Activated CD4-positive, alpha-beta memory T cell treated with anti-CD3 and anti-CD28 coated beads for 36 hours (primary cell): ENCODE results near the gene ORMDL1. TPM values are rescaled to one million over a fixed set of nuclear protein-coding genes. Genes with fewer than 3 reads are reported as not detected.
"Not testable (repeated sequence)": the region's sequence is repeated elsewhere in the genome, so short reads cannot be mapped to it uniquely, and the experiment has no call there.

Experiments
- CTCF ChIA-PET: fragments of 350-600 bp; sonication (Branson Sonifier 250); formaldehyde crosslinking; loops from one replicate; lab custom pipeline; 2021; ENCODE audit warnings: antibody characterized with exemption, inconsistent platforms; lab: Charles Lee
- POLR2A ChIA-PET: fragments of 350-600 bp; sonication (Branson Sonifier 250); formaldehyde crosslinking; loops from one replicate; lab custom pipeline; 2021; ENCODE audit warnings: antibody characterized with exemption; lab: Charles Lee
- DNase-seq: peaks from one replicate; pipeline ENCODE4 v3.0.0-alpha.2; 2020
- H3K27ac Mint-ChIP-seq: one replicate; pipeline ENCODE4 v1.8.0; 2021; ENCODE audit warnings: mixed read lengths
- H3K27me3 Mint-ChIP-seq: one replicate; pipeline ENCODE4 v1.8.0; 2021; ENCODE audit warnings: mixed read lengths
- H3K36me3 Mint-ChIP-seq: one replicate; pipeline ENCODE4 v1.8.0; 2021; ENCODE audit warnings: mixed read lengths
- H3K4me1 Mint-ChIP-seq: one replicate; pipeline ENCODE4 v1.8.0; 2021; ENCODE audit warnings: low read depth, mixed read lengths
- H3K4me3 Mint-ChIP-seq: one replicate; pipeline ENCODE4 v1.8.0; 2021; ENCODE audit warnings: mild to moderate bottlenecking, mixed read lengths
- H3K9me3 Mint-ChIP-seq: one replicate; pipeline ENCODE4 v1.8.0; 2021; ENCODE audit warnings: mixed read lengths
- intact Hi-C: fragments of 100-400 bp; cut with micrococcal nuclease; formaldehyde crosslinking; loops from one replicate; pipeline ENCODE4 v1.15.1; 2023
- total RNA-seq, 2 experiments: library from RNA; stranded (reverse); gene quantifications; one replicate each; pipeline ENCODE4 v1.2.3, GENCODE V29; 2021

ORMDL1 gene
- total RNA-seq, 2 experiments from 2014 or later = 47.0 to 49.8 TPM

- H3K4me3 Mint-ChIP-seq = no peak overlapping the region
- no peak for DNase-seq
- H3K27ac Mint-ChIP-seq = no peak overlapping the region
- ChIA-PET CTCF (interaction anchor here (0.7 to 3.5 kb wide), 11 partner anchors 9 to 321 kb away, joined by 3 to 34 read pairs (median 8); partner anchors contain the start of genes ANKAR and ASNSD1), POLR2A (interaction anchor here (0.7 to 2.5 kb wide), 2 partner anchors 20 to 106 kb away, joined by 3 to 20 read pairs; partner anchors contain the start of genes ORMDL1 and PMS1)
- peaks cover 9% of the 10 kb centered on the region for H3K4me1 Mint-ChIP-seq
- H3K27me3 Mint-ChIP-seq = no peaks in the 10 kb centered on the region
- peaks cover 8% of the 10 kb centered on the region for H3K36me3 Mint-ChIP-seq
- intact Hi-C loops = loop anchor here (1.0 to 5.0 kb wide), 2 partner anchors 184 to 768 kb away; partner anchors contain the start of genes NEMP2 and SLC40A1
- H3K9me3 Mint-ChIP-seq = no peaks in the 10 kb centered on the region
Measured at GRCh38 chr2:189763908-189764661, 20.1 kb downstream of the ORMDL1 start.

DNA sequence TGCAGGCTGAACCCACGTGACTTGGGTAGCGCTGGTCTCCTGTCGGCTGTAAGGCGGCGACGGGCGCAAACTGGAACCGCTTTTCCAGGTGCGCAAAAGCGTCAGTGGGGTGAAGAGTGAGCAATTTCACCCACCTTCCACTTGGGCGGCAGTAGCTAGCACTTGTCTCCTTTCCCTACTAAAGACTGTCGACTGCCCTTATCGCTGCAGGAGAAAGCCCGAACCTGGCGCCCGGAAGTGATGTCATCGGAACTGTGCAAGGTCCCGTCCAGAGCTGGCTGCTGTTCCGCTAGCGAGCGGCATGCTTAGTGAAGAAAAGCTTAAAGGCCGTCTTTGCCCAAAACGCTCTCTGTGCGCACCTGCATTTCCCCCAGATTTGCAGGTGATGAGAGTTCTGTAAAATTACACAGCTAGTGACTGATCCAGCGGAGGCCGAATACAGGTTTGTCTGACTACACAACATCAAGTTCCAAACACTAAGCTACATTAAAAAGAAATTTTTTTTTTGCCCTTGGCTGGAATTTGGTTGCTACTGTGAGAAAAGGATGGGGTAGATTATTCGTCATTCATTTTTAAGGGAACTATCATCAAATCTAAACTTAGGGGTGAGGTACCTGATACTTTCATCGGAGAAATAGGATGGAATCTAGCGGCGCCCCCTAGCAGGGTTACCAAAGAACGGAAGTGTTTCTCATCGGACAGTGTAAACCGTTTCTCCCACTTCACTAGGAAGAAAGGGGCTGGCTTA lies 21.4 kb downstream of the ORMDL1 start, which contains the start of gene OSGEPL1:
TSS of gene OSGEPL1 (minus strand) at position 242 of the 748 bp plus-strand sequence. CDS start 1,152 bp downstream, outside the sequence.
- POLR2A ChIA-PET = interaction anchor here (0.7 to 2.5 kb wide), 9 partner anchors 14 to 322 kb away, joined by 3 to 20 read pairs (median 4); partner anchors contain the start of genes ASNSD1, ORMDL1, PMS1 and WDR75
- peak; percentile 95 for DNase-seq
- CTCF ChIA-PET = interaction anchor here (0.6 to 3.5 kb wide), 32 partner anchors 10 to 972 kb away, joined by 3 to 34 read pairs (median 6); partner anchors contain the start of genes ANKAR, ASNSD1, ORMDL1 and PMS1
- no peaks in the 10 kb centered on the region for H3K9me3 Mint-ChIP-seq
- peaks cover 9% of the 10 kb centered on the region for H3K4me1 Mint-ChIP-seq
- H3K27ac Mint-ChIP-seq = peak within 1 kb of the TSS; percentile 96
- no peaks in the 10 kb centered on the region for H3K27me3 Mint-ChIP-seq
- intact Hi-C loops = loop anchor here (1.0 to 5.0 kb wide), 6 partner anchors 22 to 770 kb away; partner anchors contain the start of genes ANKAR, ASNSD1, NEMP2 and ORMDL1
- H3K36me3 Mint-ChIP-seq = peaks cover 8% of the 10 kb centered on the region
- peak within 1 kb of the TSS; percentile 91 for H3K4me3 Mint-ChIP-seq

- Mint-ChIP-seq H3K27me3 (no peaks in the 10 kb centered on the region), H3K4me1 (peaks cover 9% of the 10 kb centered on the region), H3K36me3 (peaks cover 7% of the 10 kb centered on the region), H3K27ac (peak overlapping the region; percentile 96), H3K9me3 (no peaks in the 10 kb centered on the region), H3K4me3 (peak overlapping the region; percentile 91)
- ChIA-PET CTCF (interaction anchor here (0.6 to 3.5 kb wide), 28 partner anchors 10 to 627 kb away, joined by 3 to 34 read pairs (median 6); partner anchors contain the start of genes ANKAR, ASNSD1, ORMDL1 and PMS1), POLR2A (interaction anchor here (0.8 to 2.5 kb wide), 9 partner anchors 14 to 322 kb away, joined by 3 to 20 read pairs (median 3); partner anchors contain the start of genes ASNSD1, ORMDL1, PMS1 and WDR75)
- no peak for DNase-seq
- intact Hi-C loops = loop anchor here (1.0 to 5.0 kb wide), 5 partner anchors 22 to 770 kb away; partner anchors contain the start of genes ANKAR, ASNSD1, NEMP2 and ORMDL1
Measured at GRCh38 chr2:189762229-189762550, 21.9 kb downstream of the ORMDL1 start.

DNA sequence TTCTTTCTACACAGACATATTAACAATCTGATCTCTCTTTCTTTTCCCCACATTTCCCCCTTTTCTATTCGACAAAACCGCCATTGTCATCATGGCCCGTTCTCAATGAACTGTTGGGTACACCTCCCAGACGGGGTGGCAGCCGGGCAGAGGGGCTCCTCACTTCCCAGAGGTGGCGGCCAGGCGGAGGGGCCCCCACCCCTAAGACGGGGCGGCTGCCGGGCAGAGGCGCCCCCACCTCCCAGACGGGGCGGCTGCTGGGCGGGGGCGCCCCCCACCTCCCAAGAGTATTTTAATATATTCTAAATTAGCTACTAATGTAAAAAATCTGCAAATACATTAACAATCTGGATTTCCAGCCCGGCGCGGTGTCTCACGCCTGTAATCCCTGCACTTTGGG lies 24.0 kb downstream of the ORMDL1 start:
- CTCF ChIA-PET = interaction anchor here (0.7 to 1.5 kb wide), 2 partner anchors 8 to 610 kb away, joined by 3 to 5 read pairs; no protein-coding TSS in a partner anchor
- POLR2A ChIA-PET, H3K4me3 Mint-ChIP-seq, DNase-seq, H3K27ac Mint-ChIP-seq, H3K27me3 Mint-ChIP-seq, H3K9me3 Mint-ChIP-seq, H3K4me1 Mint-ChIP-seq, H3K36me3 Mint-ChIP-seq: not testable (repeated sequence)
- intact Hi-C loops = loop anchor here (5.0 kb wide), 1 partner anchor 772 kb away; the partner anchor contains the start of gene NEMP2

DNA sequence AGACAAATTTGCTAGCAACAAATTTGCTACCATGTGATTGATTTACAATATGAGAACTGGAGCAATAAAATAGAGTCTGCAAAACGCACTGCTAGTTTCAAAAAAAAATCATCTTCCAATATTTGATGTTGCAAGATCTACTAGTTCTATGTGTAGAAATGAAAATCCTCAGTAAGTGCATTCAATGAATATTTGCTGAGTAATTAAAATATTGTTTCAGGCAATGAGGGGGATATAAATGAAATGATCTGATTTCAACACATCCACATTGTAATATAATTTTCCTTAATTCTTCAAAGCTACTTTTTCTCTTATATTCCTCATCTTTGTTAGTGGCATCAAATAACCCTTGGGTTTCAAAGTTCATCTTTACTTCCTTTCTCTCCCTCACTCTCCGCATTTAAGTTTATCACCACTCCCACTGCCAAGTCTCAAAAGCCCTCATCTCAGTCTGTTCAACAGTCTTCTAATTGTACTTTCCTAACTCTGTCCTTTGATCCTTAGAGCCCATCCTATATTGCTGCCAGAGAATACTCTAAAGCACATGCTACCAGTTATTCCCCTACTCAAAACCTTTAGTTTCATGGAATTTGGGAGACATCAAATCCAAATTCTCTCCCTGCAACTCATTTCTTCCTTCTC lies 27.7 kb downstream of the ORMDL1 start:
- DNase-seq = no peak
- H3K36me3 Mint-ChIP-seq = peaks cover 7% of the 10 kb centered on the region
- no peaks in the 10 kb centered on the region for H3K9me3 Mint-ChIP-seq
- H3K27me3 Mint-ChIP-seq = no peaks in the 10 kb centered on the region
- no peak overlapping the region for H3K27ac Mint-ChIP-seq
- CTCF ChIA-PET = interaction anchor here (1.0 kb wide), 1 partner anchor 96 kb away, joined by 4 read pairs; no protein-coding TSS in a partner anchor
- H3K4me3 Mint-ChIP-seq = no peak overlapping the region
- POLR2A ChIA-PET = no interaction called here
- intact Hi-C loops = no loop called here
- H3K4me1 Mint-ChIP-seq = no peaks in the 10 kb centered on the region

GRCh38 chr2:189751080-189751658 lies 33.0 kb downstream of the ORMDL1 start:
- ChIA-PET POLR2A (interaction anchor here (1.3 kb wide), 2 partner anchors 10 to 33 kb away, joined by 3 read pairs; partner anchors contain the start of gene ORMDL1), CTCF (interaction anchor here (0.7 to 1.9 kb wide), 20 partner anchors 10 to 521 kb away, joined by 3 to 11 read pairs (median 4); partner anchors contain the start of genes ASNSD1 and OSGEPL1)
- Mint-ChIP-seq H3K9me3 (no peaks in the 10 kb centered on the region), H3K27me3 (no peaks in the 10 kb centered on the region), H3K4me1 (no peaks in the 10 kb centered on the region), H3K36me3 (peaks cover 12% of the 10 kb centered on the region), H3K27ac (no peak overlapping the region), H3K4me3 (no peak overlapping the region)
- peak; percentile 45 for DNase-seq
- intact Hi-C loops = loop anchor here (2.0 to 5.0 kb wide), 2 partner anchors 41 to 320 kb away; no protein-coding TSS in a partner anchor

DNA sequence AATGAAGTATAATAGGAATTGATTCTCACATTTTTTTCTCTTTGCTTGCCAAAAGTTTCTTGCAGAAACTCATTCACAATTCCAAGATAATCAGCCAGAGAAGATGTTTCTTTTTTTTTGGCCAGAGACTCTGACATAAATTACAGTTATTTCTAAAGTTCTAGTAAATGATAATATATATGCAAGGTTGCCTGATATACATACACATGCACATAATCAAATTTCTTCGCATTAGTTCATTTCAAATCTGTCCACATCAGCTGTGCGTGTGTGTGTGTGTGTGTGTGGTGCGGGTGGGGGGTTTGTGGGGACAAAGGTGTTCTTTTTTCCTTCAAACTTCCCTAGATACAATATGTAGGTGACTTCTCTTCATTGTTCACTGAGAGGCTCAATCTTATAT lies 54.7 kb downstream of the ORMDL1 start:
- DNase-seq = no peak
- Mint-ChIP-seq H3K9me3 (no peaks in the 10 kb centered on the region), H3K4me1 (no peaks in the 10 kb centered on the region), H3K27ac (no peak overlapping the region), H3K27me3 (no peaks in the 10 kb centered on the region), H3K4me3 (no peak overlapping the region), H3K36me3 (no peaks in the 10 kb centered on the region)
- intact Hi-C loops = no loop called here
- CTCF ChIA-PET = no interaction called here
- POLR2A ChIA-PET = no interaction called here

DNA sequence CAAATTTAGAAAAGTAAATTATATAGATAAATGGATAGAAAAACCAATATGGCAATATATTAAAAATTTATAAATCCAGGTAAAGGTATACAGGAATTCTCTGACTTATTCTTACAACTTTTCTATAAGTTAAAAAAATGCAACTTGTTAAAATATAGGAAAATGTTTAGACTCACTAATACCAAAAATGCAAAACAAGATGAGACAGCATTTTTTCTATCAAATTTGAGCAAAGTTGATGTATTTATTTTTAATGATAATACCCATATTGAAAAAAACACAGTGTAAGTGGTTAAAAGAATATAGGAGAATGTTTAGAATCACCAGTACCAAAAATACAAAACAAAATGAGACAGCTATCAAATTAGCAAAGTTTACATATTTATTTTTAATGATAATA lies 57.3 kb downstream of the ORMDL1 start:
- peaks cover 13% of the 10 kb centered on the region for H3K4me1 Mint-ChIP-seq
- POLR2A ChIA-PET = no interaction called here

GRCh38 chr2:189726271-189726670 lies 57.9 kb downstream of the ORMDL1 start:
- no peak overlapping the region for H3K27ac Mint-ChIP-seq
- no peaks in the 10 kb centered on the region for H3K27me3 Mint-ChIP-seq
- ChIA-PET POLR2A (no interaction called here), CTCF (no interaction called here)
- peaks cover 13% of the 10 kb centered on the region for H3K4me1 Mint-ChIP-seq
- peaks cover 4% of the 10 kb centered on the region for H3K36me3 Mint-ChIP-seq
- DNase-seq = no peak
- no peaks in the 10 kb centered on the region for H3K9me3 Mint-ChIP-seq
- no peak overlapping the region for H3K4me3 Mint-ChIP-seq
- intact Hi-C loops = no loop called here

More for the DNA sequence above, 57.3 kb downstream of the ORMDL1 start:
- no peak for DNase-seq
- Mint-ChIP-seq H3K27ac (no peak overlapping the region), H3K36me3 (peaks cover 4% of the 10 kb centered on the region), H3K27me3 (no peaks in the 10 kb centered on the region), H3K9me3 (no peaks in the 10 kb centered on the region), H3K4me3 (no peak overlapping the region)
- intact Hi-C loops = no loop called here
- CTCF ChIA-PET = no interaction called here

DNA sequence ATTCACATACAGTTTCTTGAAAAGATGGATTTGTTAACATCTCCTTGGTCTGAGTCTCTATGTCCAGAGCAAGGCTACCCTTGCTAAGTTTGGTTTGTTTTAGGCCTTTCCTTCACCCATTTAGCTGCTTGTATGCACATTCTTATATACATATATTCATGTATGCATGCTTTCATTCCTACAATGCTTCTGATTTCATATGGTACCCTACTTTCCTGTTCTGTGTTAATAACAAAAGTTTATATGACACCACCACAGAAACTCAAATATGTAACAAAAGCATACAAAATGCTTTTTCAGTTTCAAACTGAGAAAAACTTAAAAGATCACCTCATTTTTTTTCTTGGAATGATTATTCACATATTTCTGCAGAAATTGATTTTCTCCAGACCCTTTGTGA lies 60.9 kb downstream of the ORMDL1 start:
- no peak overlapping the region for H3K27ac Mint-ChIP-seq
- H3K27me3 Mint-ChIP-seq = no peaks in the 10 kb centered on the region
- intact Hi-C loops = loop anchor here (1.0 kb wide), 2 partner anchors 61 to 95 kb away; partner anchors contain the start of genes ORMDL1 and PMS1
- H3K9me3 Mint-ChIP-seq = no peaks in the 10 kb centered on the region
- DNase-seq = no peak
- H3K4me1 Mint-ChIP-seq = peaks cover 13% of the 10 kb centered on the region
- CTCF ChIA-PET = interaction anchor here (0.7 to 1.5 kb wide), 3 partner anchors 40 to 62 kb away, joined by 3 to 6 read pairs (median 3); no protein-coding TSS in a partner anchor
- peaks cover 5% of the 10 kb centered on the region for H3K36me3 Mint-ChIP-seq
- POLR2A ChIA-PET = no interaction called here
- H3K4me3 Mint-ChIP-seq = no peak overlapping the region
